ENCODE measurements around the gene SETBP1. TPM values are rescaled to one million over a fixed set of nuclear protein-coding genes. Genes with fewer than 3 reads are reported as not detected.

The SETBP1 gene
- total and polyA plus RNA-seq, 2 donors from 2014 or later, result 2.7 to 71.7 TPM

DNA sequence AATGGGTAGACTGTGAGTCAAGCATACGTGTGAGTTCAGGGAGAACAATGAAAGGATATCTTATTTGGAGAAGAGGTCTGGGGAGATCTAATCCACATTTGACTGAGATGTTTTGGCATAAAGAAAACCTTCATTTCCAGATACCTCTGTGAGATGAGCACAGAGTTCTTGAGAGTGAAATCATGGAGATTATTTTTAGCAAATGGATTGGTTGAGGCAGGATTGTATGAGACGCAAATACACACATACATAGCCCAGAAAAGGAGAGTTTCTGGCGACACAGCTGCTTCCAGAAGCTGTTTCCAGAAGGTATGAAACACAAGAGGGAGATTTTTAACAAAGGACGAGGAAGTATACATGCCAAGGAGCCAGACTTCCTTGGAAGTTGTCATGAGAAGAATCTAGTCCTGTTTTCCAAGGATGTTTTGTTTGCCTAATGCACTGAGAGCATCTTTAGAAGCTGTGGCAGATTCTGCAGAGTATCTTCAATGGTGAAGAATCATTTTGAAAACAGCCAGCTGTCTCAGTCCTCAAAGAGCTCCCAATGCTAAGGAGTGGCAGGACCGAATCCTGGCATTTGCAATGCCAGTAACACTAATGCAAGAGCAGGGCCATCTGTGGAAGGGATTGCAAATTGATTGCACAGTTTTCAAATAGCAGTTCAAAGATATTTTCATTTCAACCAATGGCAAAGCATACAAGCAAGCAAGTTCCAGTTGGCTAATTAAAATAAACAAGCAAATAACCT lies 177.2 kb downstream of the SETBP1 start:
- Histone ChIP-seq H3K27ac (ENCODE audit: low read depth in 2 of 2, low read length in 2 of 2) (no peak overlapping the region), H3K36me3 (ENCODE audit: control insufficient read depth in 2 of 3, insufficient read depth in 3 of 3, low read length in 3 of 3) (no peaks in the 10 kb centered on the region), H3K4me3 (ENCODE audit: low read length in 3 of 3) (no peak overlapping the region), H3K9ac (ENCODE audit: low read length in 3 of 3) (no peak overlapping the region), H3K9me3 (ENCODE audit: control insufficient read depth in 2 of 3, insufficient read depth in 1 of 3, low read length in 3 of 3) (no peaks in the 10 kb centered on the region), H3K27me3 (ENCODE audit: control insufficient read depth, insufficient read depth, low read length) (no peaks in the 10 kb centered on the region), H3K4me1 (ENCODE audit: control insufficient read depth in 2 of 3, insufficient read depth in 2 of 3, low read depth in 1 of 3, low read length in 3 of 3) (peaks cover 0 to 10% (median 2%) of the 10 kb centered on the region in 3 donors)
- no peak for DNase-seq
- TF ChIP-seq, protein P1, sequence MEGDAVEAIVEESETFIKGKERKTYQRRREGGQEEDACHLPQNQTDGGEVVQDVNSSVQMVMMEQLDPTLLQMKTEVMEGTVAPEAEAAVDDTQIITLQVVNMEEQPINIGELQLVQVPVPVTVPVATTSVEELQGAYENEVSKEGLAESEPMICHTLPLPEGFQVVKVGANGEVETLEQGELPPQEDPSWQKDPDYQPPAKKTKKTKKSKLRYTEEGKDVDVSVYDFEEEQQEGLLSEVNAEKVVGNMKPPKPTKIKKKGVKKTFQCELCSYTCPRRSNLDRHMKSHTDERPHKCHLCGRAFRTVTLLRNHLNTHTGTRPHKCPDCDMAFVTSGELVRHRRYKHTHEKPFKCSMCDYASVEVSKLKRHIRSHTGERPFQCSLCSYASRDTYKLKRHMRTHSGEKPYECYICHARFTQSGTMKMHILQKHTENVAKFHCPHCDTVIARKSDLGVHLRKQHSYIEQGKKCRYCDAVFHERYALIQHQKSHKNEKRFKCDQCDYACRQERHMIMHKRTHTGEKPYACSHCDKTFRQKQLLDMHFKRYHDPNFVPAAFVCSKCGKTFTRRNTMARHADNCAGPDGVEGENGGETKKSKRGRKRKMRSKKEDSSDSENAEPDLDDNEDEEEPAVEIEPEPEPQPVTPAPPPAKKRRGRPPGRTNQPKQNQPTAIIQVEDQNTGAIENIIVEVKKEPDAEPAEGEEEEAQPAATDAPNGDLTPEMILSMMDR (IDR thresholded peaks at IDR 0.05; ENCODE audit: borderline replicate concordance, extremely low read depth, insufficient read depth), result no peak
- FAIRE-seq, result no peak
- intact Hi-C loops (cut with DNase I), result no loop called here

DNA sequence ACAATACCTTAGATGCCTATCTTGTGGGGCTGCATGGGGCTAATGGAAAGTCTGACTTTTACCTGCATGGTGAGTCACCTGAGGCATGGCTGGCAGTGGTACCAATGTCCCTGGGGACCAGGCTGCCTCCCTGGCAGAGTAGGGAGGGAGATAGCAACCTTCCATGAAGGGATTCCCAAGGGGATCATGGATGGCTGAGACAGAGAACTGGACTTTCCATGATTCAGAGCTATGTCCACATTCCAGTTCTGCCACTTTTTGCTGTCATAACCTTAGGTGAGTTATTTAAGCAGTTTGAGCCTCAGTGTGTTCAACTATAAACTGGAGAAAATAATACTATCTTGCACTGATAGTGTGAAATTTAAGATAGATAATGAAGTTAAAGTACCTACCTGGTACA lies 178.6 kb downstream of the SETBP1 start:
- TF ChIP-seq, protein P1 (IDR thresholded peaks at IDR 0.05; ENCODE audit: borderline replicate concordance, extremely low read depth, insufficient read depth), result no peak
- H3K36me3 ChIP-seq (ENCODE audit: control insufficient read depth in 2 of 3, insufficient read depth in 3 of 3, low read length in 3 of 3), result no peaks in the 10 kb centered on the region
- DNase-seq (no peak), FAIRE-seq (no peak)
- H3K4me3 ChIP-seq (ENCODE audit: low read length in 3 of 3), result no peak overlapping the region
- H3K27ac ChIP-seq (ENCODE audit: low read depth in 2 of 2, low read length in 2 of 2), result no peak overlapping the region
- intact Hi-C loops (cut with DNase I), result no loop called here
- no peak overlapping the region for H3K9ac ChIP-seq (ENCODE audit: low read length in 3 of 3)
- peaks cover 0 to 9% (median 2%) of the 10 kb centered on the region in 3 donors for H3K4me1 ChIP-seq (ENCODE audit: control insufficient read depth in 2 of 3, insufficient read depth in 2 of 3, low read depth in 1 of 3, low read length in 3 of 3)
- H3K9me3 ChIP-seq (ENCODE audit: control insufficient read depth in 2 of 3, insufficient read depth in 1 of 3, low read length in 3 of 3), result no peaks in the 10 kb centered on the region
- no peaks in the 10 kb centered on the region for H3K27me3 ChIP-seq (ENCODE audit: control insufficient read depth, insufficient read depth, low read length)

DNA sequence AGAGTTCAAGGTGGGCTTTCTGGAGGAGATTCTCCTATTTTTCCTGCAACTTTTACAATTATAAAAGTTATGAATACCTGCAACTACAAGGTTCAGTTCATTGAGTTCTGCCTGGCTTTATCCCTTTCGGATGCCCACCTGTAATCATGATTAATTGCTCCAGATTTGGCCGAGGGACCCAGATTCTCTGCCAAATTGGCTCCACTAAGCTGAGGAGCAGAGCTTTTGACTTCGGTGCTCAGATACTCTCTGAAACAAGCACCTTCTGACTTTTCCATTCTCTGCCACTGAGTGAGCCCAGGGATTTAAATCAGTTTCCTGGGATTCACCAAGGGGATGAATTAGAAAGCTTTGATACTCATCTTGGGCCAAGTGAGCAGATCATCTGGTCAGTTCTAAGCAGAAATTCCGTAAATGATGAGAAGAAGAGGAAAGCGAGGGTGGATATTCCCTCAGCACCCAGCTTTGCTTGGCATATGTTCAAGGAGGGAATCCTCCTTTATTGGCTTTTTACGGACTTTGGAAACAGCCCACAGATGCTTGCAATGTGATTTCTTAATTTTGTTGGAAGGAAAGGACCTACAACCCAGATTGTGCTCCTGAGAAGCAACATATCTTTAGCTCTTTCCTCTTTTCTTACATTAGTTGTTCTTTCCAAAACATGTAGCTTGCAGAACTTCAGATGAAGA lies 179.2 kb downstream of the SETBP1 start:
- H3K27ac ChIP-seq (ENCODE audit: low read depth in 2 of 2, low read length in 2 of 2), result no peak overlapping the region
- intact Hi-C loops (cut with DNase I), result no loop called here
- no peak overlapping the region for H3K9ac ChIP-seq (ENCODE audit: low read length in 3 of 3)
- no peaks in the 10 kb centered on the region for H3K9me3 ChIP-seq (ENCODE audit: control insufficient read depth in 2 of 3, insufficient read depth in 1 of 3, low read length in 3 of 3)
- TF ChIP-seq, protein P1 (IDR thresholded peaks at IDR 0.05; ENCODE audit: borderline replicate concordance, extremely low read depth, insufficient read depth), result no peak
- no peak overlapping the region for H3K4me3 ChIP-seq (ENCODE audit: low read length in 3 of 3)
- peaks cover 0 to 9% (median 2%) of the 10 kb centered on the region in 3 donors for H3K4me1 ChIP-seq (ENCODE audit: control insufficient read depth in 2 of 3, insufficient read depth in 2 of 3, low read depth in 1 of 3, low read length in 3 of 3)
- FAIRE-seq (no peak), DNase-seq (no peak)
- no peaks in the 10 kb centered on the region for H3K27me3 ChIP-seq (ENCODE audit: control insufficient read depth, insufficient read depth, low read length)
- H3K36me3 ChIP-seq (ENCODE audit: control insufficient read depth in 2 of 3, insufficient read depth in 3 of 3, low read length in 3 of 3), result no peaks in the 10 kb centered on the region

Measured in kidney (tissue), 14 donors.